Liver (tissue), 9 donors: ENCODE measurements around the gene SCRN2. TPM values are rescaled to one million over a fixed set of nuclear protein-coding genes. Genes with fewer than 3 reads are reported as not detected.

Experiments used
- DNase-seq: peaks from one replicate; pipeline ENCODE4 v3.0.0-alpha.2; 2017; ENCODE audit warnings: low spot score
- H3K27ac ChIP-seq, 2 donors: one replicate each; pipeline ENCODE4 v1.7.0; 2013; ENCODE audit warnings: inconsistent platforms in 2 of 2, low read length in 2 of 2, control low read depth in 1 of 2, low read depth in 1 of 2, mild to moderate bottlenecking in 1 of 2
- H3K27me3 ChIP-seq, 4 donors: one replicate each; pipeline versions ENCODE4 v1.6.1 to v1.7.0; 2013; ENCODE audit warnings: low read length in 3 of 4, inconsistent platforms in 1 of 4, mild to moderate bottlenecking in 1 of 4, moderate library complexity in 1 of 4; ENCODE audit not compliant: control insufficient read depth in 4 of 4, insufficient read depth in 4 of 4
- H3K36me3 ChIP-seq, 4 donors: one replicate each; pipeline versions ENCODE4 v1.6.1 to v1.7.0; 2013; ENCODE audit warnings: low read length in 3 of 4, mild to moderate bottlenecking in 3 of 4, low read depth in 1 of 4, moderate library complexity in 1 of 4; ENCODE audit not compliant: control insufficient read depth in 4 of 4, insufficient read depth in 3 of 4
- H3K4me1 ChIP-seq, 4 donors: one replicate each; pipeline versions ENCODE4 v1.6.1 to v1.7.0; 2013; ENCODE audit warnings: low read length in 3 of 4, mild to moderate bottlenecking in 3 of 4, moderate library complexity in 1 of 4; ENCODE audit not compliant: control insufficient read depth in 4 of 4, insufficient read depth in 4 of 4
- H3K4me3 ChIP-seq, 3 donors: one replicate each; pipeline versions ENCODE4 v1.6.1 to v1.7.0; 2013; ENCODE audit warnings: low read length in 3 of 3, control low read depth in 1 of 3, low read depth in 1 of 3, mild to moderate bottlenecking in 1 of 3
- H3K9ac ChIP-seq, 2 donors: one replicate each; pipeline ENCODE4 v1.7.0; 2013; ENCODE audit warnings: low read length in 2 of 2, mild to moderate bottlenecking in 2 of 2, moderate library complexity in 2 of 2, control low read depth in 1 of 2, low read depth in 1 of 2
- H3K9me3 ChIP-seq, 4 donors: one replicate each; pipeline versions ENCODE4 v1.6.1 to v1.7.0; 2013; ENCODE audit warnings: low read length in 3 of 4; ENCODE audit not compliant: control insufficient read depth in 4 of 4
- ATF3 ChIP-seq: IDR thresholded peaks from 2 replicates; pipeline ENCODE4 v1.6.1; 2016; ENCODE audit warnings: antibody characterized with exemption
- CTCF ChIP-seq: fragments of 150-350 bp; IDR thresholded peaks from 2 replicates; pipeline ENCODE4 v1.5.1; 2017; ENCODE audit warnings: improper control_type of control experiment, low read depth, low read length; ENCODE audit not compliant: missing input control
- EGR1 ChIP-seq, 2 donors: IDR thresholded peaks; 2 replicates each; pipeline ENCODE4 v1.6.1; 2016 to 2018; ENCODE audit warnings: antibody characterized with exemption in 2 of 2, low read depth in 2 of 2
- FOXA2 ChIP-seq: IDR thresholded peaks from 2 replicates; pipeline ENCODE4 v1.6.1; 2016; ENCODE audit warnings: antibody characterized with exemption
- GABPA ChIP-seq, 2 donors: IDR thresholded peaks in 1 of 2; conservative IDR thresholded peaks in 1 of 2; 2 replicates each; pipeline ENCODE4 v1.6.1; 2016; ENCODE audit warnings: antibody characterized with exemption in 2 of 2, mild to moderate bottlenecking in 1 of 2, moderate library complexity in 1 of 2
- HNF4A ChIP-seq, 2 donors: conservative IDR thresholded peaks; 2 replicates each; pipeline ENCODE4 v1.6.1; 2016; ENCODE audit warnings: antibody characterized with exemption in 2 of 2, mild to moderate bottlenecking in 2 of 2
- HNF4G ChIP-seq: IDR thresholded peaks from 2 replicates; pipeline ENCODE4 v1.6.1; 2016; ENCODE audit warnings: antibody characterized with exemption
- JUND ChIP-seq, 2 donors: IDR thresholded peaks; 2 replicates each; pipeline ENCODE4 v1.6.1; 2016; ENCODE audit warnings: antibody characterized with exemption in 2 of 2
- NR2F2 ChIP-seq: IDR thresholded peaks from 2 replicates; pipeline ENCODE4 v1.6.1; 2016; ENCODE audit warnings: antibody characterized with exemption
- RAD21 ChIP-seq, 2 donors: IDR thresholded peaks; 2 replicates each; pipeline ENCODE4 v1.6.1; 2016; ENCODE audit warnings: antibody characterized with exemption in 2 of 2, mild to moderate bottlenecking in 2 of 2
- RXRA ChIP-seq, 2 donors: IDR thresholded peaks; 2 replicates each; pipeline ENCODE4 v1.6.1; 2017 to 2018; ENCODE audit warnings: antibody characterized with exemption in 2 of 2, mild to moderate bottlenecking in 1 of 2
- SP1 ChIP-seq: IDR thresholded peaks from 2 replicates; pipeline ENCODE4 v1.6.1; 2018; ENCODE audit warnings: antibody characterized with exemption, mild to moderate bottlenecking
- TAF1 ChIP-seq: conservative IDR thresholded peaks from 2 replicates; pipeline ENCODE4 v1.6.1; 2016; ENCODE audit warnings: antibody characterized with exemption, mild to moderate bottlenecking
- YY1 ChIP-seq: IDR thresholded peaks from 2 replicates; pipeline ENCODE4 v1.6.1; 2016; ENCODE audit warnings: antibody characterized with exemption, mild to moderate bottlenecking
- WGBS: extraction: QIAGEN DNeasy Blood & Tissue Kit; methylation state at CpG from one replicate; pipeline ENCODE4 v1.1.7; 2013; 5-methylcytosine and 5-hydroxymethylcytosine counted together
- polyA plus RNA-seq, 2 donors: library from polyadenylated mRNA; stranded (reverse) in 1 of 2; unstranded in 1 of 2; fragments of 200-250 nt in 1 of 2; fragments of >200 nt in 1 of 2; fragmentation: Nextera tagmentation in 1 of 2; extraction: Ambion mirVana in 1 of 2; gene quantifications; one replicate each; pipeline versions ENCODE4 v1.2.1 to v1.2.3, GENCODE V29; 2013 to 2015
- total RNA-seq, 2 donors: library from RNA; depleted of rRNA; stranded (reverse); fragments of >200 nt; gene quantifications; one replicate each; pipeline ENCODE4 v1.2.3, GENCODE V29; 2014
- TF ChIP-seq, protein P1 (sequence below): IDR thresholded peaks from 2 replicates; pipeline ENCODE4 v1.6.1; 2016; ENCODE audit warnings: antibody characterized with exemption
- TF ChIP-seq, protein P2 (sequence below): IDR thresholded peaks from 2 replicates; pipeline ENCODE4 v1.6.1; 2016; ENCODE audit warnings: antibody characterized with exemption
- donor health status: healthy.
- donor health status: healthy.
- donor health status: healthy.
- donor health status: healthy.
- donor health status: healthy.

The SCRN2 gene
- total and polyA plus RNA-seq, 4 donors: 17.8 to 27.4 (median 20.3) TPM

DNA sequence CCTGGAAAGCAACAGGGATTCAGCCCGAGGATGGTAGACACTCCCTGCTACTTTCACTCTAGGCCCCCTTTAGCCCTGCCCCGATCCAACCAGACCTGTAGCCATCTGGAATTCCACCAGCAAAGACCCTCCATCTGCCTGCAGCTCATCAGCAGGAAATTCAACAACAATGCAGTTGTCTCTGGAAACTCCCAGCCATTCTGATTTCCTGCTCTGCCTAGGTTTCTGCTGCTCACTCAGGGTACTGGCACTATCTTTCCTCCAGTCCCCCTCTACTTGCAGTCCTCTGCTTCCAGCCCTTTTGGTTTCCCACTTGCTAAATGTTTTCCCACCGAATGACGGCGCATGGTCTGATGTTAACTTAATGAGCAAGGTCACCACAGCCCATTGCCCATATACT is 12.5 kb upstream of the SCRN2 start:
- peaks cover 0 to 20% (median 10%) of the 10 kb centered on the region in 4 donors for H3K27me3 ChIP-seq
- TF ChIP-seq, protein P1, sequence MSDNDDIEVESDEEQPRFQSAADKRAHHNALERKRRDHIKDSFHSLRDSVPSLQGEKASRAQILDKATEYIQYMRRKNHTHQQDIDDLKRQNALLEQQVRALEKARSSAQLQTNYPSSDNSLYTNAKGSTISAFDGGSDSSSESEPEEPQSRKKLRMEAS: no peak
- no peak for TF ChIP-seq ATF3
- TF ChIP-seq CTCF: no peak
- no peak for TF ChIP-seq TAF1
- no peak for TF ChIP-seq HNF4G
- TF ChIP-seq, protein P2, sequence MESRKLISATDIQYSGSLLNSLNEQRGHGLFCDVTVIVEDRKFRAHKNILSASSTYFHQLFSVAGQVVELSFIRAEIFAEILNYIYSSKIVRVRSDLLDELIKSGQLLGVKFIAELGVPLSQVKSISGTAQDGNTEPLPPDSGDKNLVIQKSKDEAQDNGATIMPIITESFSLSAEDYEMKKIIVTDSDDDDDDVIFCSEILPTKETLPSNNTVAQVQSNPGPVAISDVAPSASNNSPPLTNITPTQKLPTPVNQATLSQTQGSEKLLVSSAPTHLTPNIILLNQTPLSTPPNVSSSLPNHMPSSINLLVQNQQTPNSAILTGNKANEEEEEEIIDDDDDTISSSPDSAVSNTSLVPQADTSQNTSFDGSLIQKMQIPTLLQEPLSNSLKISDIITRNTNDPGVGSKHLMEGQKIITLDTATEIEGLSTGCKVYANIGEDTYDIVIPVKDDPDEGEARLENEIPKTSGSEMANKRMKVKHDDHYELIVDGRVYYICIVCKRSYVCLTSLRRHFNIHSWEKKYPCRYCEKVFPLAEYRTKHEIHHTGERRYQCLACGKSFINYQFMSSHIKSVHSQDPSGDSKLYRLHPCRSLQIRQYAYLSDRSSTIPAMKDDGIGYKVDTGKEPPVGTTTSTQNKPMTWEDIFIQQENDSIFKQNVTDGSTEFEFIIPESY: no peak
- TF ChIP-seq JUND (IDR thresholded peaks at IDR 0.05): no peak
- no peak for TF ChIP-seq GABPA (IDR thresholded peaks at IDR 0.05 in 1 of 2, conservative IDR thresholded peaks at IDR 0.05 in 1 of 2)
- no peak overlapping the region for H3K4me3 ChIP-seq
- DNase-seq: no peak
- peaks cover 3 to 9% (median 5%) of the 10 kb centered on the region in 4 donors for H3K4me1 ChIP-seq
- H3K36me3 ChIP-seq: no peaks in the 10 kb centered on the region
- WGBS: 35% methylated on average over 5 of the region's 5 CpGs
- no peak overlapping the region for H3K9ac ChIP-seq
- H3K9me3 ChIP-seq: no peaks in the 10 kb centered on the region
- no peak overlapping the region for H3K27ac ChIP-seq

DNA sequence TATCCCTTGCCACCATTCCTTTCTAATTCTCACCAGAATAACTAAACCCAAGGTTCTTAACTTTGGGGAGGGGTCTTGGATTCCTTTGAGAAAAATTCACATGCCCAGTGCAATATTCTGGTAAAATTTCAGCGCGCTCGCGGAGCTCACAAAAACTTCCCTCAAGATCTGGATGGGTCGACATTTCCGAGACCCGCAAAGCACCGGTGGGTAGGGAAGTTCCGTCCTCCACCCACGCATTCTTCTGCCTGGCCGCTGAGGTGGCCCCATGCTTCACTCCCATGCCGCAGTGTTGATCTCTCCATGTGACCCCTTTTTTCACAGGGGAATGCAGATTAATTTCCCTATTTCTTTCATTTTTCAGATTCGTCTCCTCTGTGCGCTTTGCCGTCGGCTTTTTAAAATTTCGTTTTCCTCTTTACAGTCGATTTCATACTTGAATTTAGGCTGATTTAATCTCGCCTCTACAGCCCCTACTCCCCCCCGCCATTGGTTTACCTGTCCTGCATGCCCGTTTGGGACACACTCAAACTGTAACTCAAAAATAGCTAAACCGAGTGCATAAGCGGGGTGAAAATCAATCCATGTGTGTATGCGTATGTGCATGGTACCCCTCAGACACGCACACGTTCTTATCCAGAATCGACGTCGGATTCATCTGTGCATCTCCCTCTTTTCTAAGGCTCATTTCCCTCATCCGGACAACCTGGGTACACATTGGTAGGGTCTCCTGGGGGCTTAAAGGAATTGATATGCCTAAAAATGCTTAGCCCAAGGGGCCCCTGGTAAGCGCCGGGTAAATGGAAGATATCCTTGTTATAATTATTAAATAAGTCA is 11.3 kb upstream of the SCRN2 start:
- Histone ChIP-seq H3K4me3 (no peak overlapping the region), H3K9ac (no peak overlapping the region), H3K4me1 (peaks cover 3 to 13% (median 10%) of the 10 kb centered on the region in 4 donors), H3K36me3 (no peaks in the 10 kb centered on the region), H3K9me3 (no peaks in the 10 kb centered on the region), H3K27me3 (peaks cover 0 to 23% (median 12%) of the 10 kb centered on the region in 4 donors), H3K27ac (no peak overlapping the region)
- no peak for DNase-seq
- TF ChIP-seq RXRA (IDR thresholded peaks at IDR 0.05) (no peak), SP1 (no peak)
- WGBS: 37% methylated on average over 32 of the region's 32 CpGs

DNA sequence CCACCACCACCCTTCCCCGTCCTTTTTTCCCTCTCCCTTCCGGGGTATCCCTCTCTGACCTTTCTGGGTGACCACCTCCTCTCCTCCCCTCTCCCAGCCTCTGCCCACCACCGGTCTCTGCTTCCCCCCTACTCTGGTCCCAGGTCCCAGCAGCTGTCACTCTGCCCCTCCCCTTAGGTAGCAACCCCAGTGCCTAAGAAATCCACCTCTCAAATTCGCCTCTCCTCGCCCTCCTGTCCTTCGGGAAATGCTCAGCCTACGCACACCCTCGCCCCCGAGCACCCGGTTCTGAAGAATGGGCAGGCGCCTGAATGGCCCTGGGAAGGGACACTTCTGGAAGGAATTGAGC is 10.7 kb upstream of the SCRN2 start:
- 36% methylated on average over 11 of the region's 11 CpGs for WGBS
- Histone ChIP-seq H3K4me3 (no peak overlapping the region), H3K9me3 (no peaks in the 10 kb centered on the region), H3K36me3 (no peaks in the 10 kb centered on the region), H3K27me3 (peaks cover 0 to 23% (median 12%) of the 10 kb centered on the region in 4 donors), H3K27ac (no peak overlapping the region), H3K4me1 (peaks cover 3 to 17% (median 11%) of the 10 kb centered on the region in 4 donors), H3K9ac (no peak overlapping the region)
- no peak for DNase-seq
- TF ChIP-seq HNF4A (conservative IDR thresholded peaks at IDR 0.05) (no peak), JUND (IDR thresholded peaks at IDR 0.05) (no peak), EGR1 (IDR thresholded peaks at IDR 0.05; ENCODE audit: low read depth in 2 of 2) (no peak), CTCF (no peak), YY1 (no peak), NR2F2 (no peak), RXRA (IDR thresholded peaks at IDR 0.05) (no peak), ATF3 (no peak), GABPA (IDR thresholded peaks at IDR 0.05 in 1 of 2, conservative IDR thresholded peaks at IDR 0.05 in 1 of 2) (no peak), SP1 (no peak), RAD21 (IDR thresholded peaks at IDR 0.05) (no peak), FOXA2 (no peak)
- TF ChIP-seq, protein P2: no peak
- TF ChIP-seq, protein P1: no peak
